ENCODE data around the gene THG1L.
A peak's percentile ranks its signal among the peaks of the same experiment; 100 is the strongest.
"Not testable (repeated sequence)": the region's sequence is repeated elsewhere in the genome, so short reads cannot be mapped to it uniquely, and the experiment has no call there.

Gene THG1L

GRCh38 chr5:157731272-157732129, at the start of gene THG1L:
Gene THG1L, plus strand, starts transcription at chr5:157731420. Its CDS starts 21 bp downstream, at chr5:157731441.
- peak; percentile 94 for DNase-seq

DNA sequence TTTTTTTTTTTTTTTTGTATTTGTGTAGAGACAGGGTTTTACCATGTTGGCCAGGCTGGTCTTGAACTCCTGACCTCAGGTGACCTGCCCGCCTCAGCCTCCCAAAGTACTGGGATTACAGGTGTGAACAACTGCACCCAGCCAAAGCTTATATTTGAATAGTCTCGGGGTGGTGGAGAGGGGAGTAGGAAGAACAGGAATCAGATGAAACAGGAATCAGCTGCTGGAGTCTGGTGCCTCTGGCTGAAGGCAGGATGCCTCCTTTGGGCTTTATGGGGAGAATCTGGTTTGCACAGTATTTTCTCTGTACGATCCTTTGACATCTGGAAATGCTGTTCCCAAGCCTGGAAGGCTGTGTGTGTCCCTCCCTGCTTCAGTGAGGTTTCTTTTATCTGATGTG, 49.0 kb upstream of the THG1L start:
- DNase-seq: no peak

GRCh38 chr5:157686276-157687197, 44.7 kb upstream of the THG1L start:
- DNase-seq: not testable (repeated sequence)

DNA sequence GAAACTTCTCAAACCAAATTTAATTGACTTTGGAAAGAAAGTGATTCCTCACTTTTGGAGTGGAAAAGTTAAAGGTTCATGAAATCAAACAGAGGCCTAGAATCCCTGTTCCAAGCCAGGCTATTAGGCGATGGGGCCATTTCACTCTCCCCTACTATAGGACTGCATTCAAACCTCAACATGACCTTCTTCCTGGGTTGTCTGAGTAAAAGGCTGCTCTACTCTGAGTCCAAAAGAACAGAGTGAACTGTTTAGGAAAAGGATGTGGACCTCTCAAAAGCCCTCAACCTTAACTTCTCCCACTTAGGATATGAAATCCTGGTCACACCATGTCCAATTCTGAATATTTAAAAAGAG, 44.0 kb upstream of the THG1L start:
- no peak for DNase-seq

DNA sequence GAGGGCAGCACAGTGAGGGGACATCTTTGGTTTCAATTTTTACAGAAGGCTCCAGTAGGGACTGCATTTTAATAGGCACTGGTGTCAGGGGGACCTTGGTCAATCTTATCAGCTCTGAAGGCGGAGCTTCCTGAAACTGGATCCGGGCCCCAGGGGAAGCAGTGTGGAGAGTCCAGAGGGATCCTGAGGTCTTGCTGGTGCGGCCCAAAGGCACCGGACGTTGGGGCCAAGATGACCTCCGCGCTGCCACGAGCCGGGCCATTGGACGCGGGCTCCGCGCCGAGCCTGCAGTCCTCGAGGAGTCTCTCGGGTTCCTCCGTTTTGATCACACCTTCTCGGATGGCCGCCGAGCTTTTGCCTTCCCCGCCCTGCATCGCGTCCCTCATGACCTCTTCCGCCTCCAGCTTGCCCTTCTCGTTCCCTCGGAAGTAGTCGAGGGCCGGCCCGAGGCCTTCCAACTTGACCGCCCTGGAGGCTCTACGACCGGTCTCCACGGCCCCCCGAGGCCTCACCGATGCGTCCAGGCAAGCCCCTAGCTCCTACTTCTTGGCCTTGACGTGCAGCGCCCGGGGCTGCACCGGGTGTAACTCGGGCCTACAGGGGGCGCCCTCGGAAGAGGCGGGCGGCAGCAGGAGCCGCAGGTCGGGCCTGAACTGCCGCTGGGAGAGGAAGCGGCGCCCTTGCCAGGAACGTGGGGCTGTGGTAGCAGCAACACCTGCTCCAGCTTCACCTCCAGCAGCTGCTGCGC, 41.1 kb upstream of the THG1L start:
- DNase-seq: no peak

- DNase-seq: no peak
Measured at GRCh38 chr5:157690690-157691433, 40.4 kb upstream of the THG1L start.

DNA sequence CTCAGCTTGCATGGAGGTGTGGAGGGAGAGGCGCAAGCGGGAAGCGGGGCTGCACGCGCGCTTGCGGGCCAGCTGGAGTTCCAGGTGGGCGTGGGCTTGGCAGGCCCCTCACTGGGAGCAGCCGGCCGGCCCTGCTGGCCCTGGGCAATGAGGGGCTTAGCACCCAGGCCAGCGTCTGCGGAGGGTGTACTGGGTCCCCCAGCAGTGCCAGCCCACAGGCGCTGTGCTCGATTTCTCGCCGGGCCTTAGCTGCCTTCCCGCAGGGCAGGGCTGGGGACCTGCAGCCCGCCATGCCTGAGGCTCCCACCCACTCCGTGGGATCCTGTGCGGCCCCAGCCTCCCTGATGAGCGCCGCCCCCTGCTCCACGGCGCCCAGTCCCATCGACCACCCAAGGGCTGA, 37.4 kb upstream of the THG1L start:
- not testable (repeated sequence) for DNase-seq

- DNase-seq: not testable (repeated sequence)
Measured at GRCh38 chr5:157696154-157696553, 35.1 kb upstream of the THG1L start.

GRCh38 chr5:157698674-157699073, 32.5 kb upstream of the THG1L start:
- DNase-seq: not testable (repeated sequence)

GRCh38 chr5:157703736-157704135, 27.5 kb upstream of the THG1L start:
- no peak for DNase-seq

GRCh38 chr5:157708866-157709265, 22.4 kb upstream of the THG1L start:
- DNase-seq: no peak

- DNase-seq: no peak
Measured at GRCh38 chr5:157709346-157709745, 21.9 kb upstream of the THG1L start.

- DNase-seq: no peak
Measured at GRCh38 chr5:157710431-157710830, 20.8 kb upstream of the THG1L start.

GRCh38 chr5:157710882-157711281, 20.3 kb upstream of the THG1L start:
- DNase-seq: no peak

GRCh38 chr5:157713830-157714595, 17.2 kb upstream of the THG1L start:
- no peak for DNase-seq

DNA sequence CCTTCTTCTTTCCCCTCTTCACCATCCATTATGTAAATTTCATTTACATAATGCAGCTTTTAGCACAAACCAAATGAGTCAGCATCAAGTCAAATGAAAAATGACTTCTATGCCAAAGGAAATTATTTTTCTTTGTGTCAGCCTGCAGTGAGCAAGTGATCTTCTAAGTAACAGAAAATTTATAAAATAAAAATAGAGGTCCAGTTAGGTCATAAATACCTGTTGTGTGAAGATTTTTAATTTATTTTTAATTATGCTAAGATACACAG, 16.7 kb upstream of the THG1L start:
- no peak for DNase-seq

GRCh38 chr5:157718519-157718918, 12.7 kb upstream of the THG1L start:
- no peak for DNase-seq

DNA sequence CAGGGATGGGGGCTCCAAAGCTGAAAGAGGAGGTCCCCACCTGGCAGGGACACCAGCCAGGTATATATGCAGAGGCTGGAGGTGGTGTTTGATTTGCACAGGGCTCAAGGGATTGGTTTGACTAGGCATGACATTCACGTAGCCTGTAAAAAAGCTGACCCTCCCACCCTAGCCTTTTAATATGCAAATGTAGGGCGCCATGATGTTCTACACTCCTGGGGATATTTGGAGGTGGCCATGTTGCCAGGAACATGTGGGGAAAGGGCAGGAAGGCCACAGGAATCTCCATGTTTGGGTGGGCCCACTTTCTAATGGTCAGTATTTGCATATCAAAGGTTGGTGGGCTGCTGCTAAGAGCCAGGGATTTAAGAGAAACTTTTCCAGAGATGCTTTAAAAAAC, 12.0 kb upstream of the THG1L start:
- no peak for DNase-seq

DNA sequence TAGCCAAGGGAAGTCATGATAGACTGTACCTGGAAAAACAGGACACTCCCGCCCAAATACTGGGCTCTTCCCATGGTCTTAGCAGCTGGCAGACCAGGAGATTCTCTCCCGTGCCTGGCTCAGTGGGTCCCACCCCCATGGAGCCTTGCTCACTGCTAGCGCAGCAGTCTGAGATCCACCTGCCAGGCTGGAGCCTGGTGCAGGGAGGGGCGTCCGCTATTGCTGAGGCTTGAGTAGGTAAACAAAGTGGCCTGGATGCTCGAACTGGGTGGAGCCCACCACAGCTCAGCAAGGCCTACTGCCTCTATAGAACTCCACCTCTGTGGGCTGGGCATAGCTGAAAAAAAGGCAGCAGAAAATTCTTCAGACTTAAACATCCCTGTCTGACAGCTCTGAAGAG, 10.1 kb upstream of the THG1L start:
- no peak for DNase-seq

DNA sequence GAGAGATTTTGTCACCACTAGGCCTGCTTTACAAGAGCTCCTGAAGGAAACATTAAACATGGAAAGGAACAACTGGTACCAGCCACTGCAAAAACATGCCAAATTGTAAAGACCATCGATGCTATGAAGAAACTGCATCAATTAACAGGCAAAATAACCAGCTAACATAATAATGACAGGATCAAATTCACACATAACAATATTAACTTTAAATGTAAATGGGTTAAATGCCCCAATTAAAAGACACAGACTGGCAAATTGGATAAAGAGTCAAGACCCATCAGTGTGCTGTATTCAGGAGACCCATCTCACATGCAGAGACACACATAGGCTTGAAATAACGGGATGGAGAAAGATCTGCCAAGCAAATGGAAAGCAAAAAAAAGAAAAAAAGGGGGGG, 8.3 kb upstream of the THG1L start:
- DNase-seq: not testable (repeated sequence)

- DNase-seq: not testable (repeated sequence)
Measured at GRCh38 chr5:157726607-157727006, 4.6 kb upstream of the THG1L start.

DNA sequence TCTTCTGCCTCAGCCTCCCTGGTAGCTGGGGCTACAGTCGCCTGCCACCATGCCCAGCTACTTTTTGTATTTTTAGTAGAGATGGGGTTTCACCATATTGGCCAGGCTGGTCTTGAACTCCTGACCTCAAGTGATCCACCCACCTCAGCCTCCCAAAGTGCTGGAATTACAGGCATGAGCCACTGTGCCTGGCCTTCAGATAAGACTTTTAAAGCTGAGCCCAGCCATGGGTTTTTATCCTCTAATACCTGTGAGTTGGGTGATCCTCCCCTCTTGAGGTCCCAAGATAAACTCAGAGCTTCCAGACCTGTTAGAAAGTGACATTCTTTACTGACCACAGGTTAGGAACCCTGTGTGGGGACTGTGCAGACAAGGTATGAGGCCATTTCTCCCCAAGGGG, 3.4 kb upstream of the THG1L start:
- not testable (repeated sequence) for DNase-seq
